Measurements from ENCODE around the gene TBCK.

DNA sequence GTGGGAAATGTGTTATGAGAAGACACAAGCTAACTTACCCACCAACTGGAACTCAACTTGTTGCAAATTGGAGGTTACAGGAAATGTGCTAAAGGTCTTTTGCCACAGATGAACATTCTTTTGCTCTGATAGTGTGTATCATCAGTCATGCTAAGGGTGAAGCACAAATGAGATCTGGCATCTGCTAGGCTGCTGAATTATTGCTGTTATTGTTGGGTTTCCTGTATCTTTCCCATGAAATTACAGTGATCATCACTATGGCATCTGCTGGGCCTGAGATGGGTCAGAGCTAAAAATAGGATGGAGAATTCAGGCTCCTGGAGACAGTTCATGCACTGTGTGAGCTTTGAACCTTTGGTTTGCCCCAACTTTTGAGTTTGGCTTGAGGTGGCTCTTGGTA lies 296.2 kb downstream of the TBCK start:
- TF ChIP-seq, protein P1, sequence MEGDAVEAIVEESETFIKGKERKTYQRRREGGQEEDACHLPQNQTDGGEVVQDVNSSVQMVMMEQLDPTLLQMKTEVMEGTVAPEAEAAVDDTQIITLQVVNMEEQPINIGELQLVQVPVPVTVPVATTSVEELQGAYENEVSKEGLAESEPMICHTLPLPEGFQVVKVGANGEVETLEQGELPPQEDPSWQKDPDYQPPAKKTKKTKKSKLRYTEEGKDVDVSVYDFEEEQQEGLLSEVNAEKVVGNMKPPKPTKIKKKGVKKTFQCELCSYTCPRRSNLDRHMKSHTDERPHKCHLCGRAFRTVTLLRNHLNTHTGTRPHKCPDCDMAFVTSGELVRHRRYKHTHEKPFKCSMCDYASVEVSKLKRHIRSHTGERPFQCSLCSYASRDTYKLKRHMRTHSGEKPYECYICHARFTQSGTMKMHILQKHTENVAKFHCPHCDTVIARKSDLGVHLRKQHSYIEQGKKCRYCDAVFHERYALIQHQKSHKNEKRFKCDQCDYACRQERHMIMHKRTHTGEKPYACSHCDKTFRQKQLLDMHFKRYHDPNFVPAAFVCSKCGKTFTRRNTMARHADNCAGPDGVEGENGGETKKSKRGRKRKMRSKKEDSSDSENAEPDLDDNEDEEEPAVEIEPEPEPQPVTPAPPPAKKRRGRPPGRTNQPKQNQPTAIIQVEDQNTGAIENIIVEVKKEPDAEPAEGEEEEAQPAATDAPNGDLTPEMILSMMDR (IDR thresholded peaks at IDR 0.05): no peak
- TF ChIP-seq POLR2A (IDR thresholded peaks at IDR 0.05): no peak

Data from lower leg skin (tissue), 3 donors.